ENCODE measurements around the gene GABRA1. TPM values are rescaled to one million over a fixed set of nuclear protein-coding genes. Genes with fewer than 3 reads are reported as not detected.

The GABRA1 gene
- total and polyA plus RNA-seq, 2 donors (not counting 3 experiments of a cell fraction or from before 2014, with no cell fraction given), result not detected

DNA sequence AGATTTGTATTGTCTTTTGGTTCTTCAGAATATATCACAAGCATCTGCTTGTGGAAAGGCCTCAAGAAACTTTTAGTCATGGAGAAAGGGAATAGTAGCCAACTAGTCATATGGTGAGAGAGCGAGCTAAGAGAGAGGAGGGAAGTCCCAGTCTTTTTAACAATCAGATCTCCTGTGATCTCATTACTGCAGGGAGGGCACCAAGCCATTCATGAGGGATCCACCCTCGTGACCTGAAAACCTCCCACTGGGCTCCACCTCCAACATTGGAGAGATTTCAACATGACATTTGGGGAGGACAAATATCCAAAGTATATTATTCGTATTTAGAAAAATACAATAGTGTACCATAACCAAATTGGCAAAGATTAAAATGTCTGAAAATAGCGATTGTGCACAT lies 99.0 kb downstream of the GABRA1 start:
- Histone ChIP-seq H3K9ac (replicated peaks; ENCODE audit: extremely low read depth, insufficient read depth, low read length) (no peak overlapping the region), H3K79me2 (ENCODE audit: control insufficient read depth, insufficient read depth, low read length) (no peaks in the 10 kb centered on the region), H3K4me1 (ENCODE audit: control insufficient read depth, extremely low read depth, insufficient read depth, low read length) (no peaks in the 10 kb centered on the region), H3K9me3 (replicated peaks; ENCODE audit: control insufficient read depth, insufficient read depth, low read length) (no peaks in the 10 kb centered on the region), H3K4me2 (ENCODE audit: insufficient read depth, low read length) (no peak overlapping the region), H2AFZ (ENCODE audit: low read depth, low read length) (no peak overlapping the region), H3K4me3 (replicated peaks in 1 of 3; ENCODE audit: insufficient read depth in 1 of 3, low read depth in 1 of 3, low read length in 3 of 3) (no peak overlapping the region), H4K20me1 (replicated peaks; ENCODE audit: control insufficient read depth, extremely low read depth, insufficient read depth, low read length) (no peaks in the 10 kb centered on the region), H3K9me1 (replicated peaks; ENCODE audit: control insufficient read depth, extremely low read depth, insufficient read depth, low read length) (no peaks in the 10 kb centered on the region), H3K27me3 (ENCODE audit: control insufficient read depth in 2 of 2, insufficient read depth in 2 of 2, low read length in 2 of 2) (no peaks in the 10 kb centered on the region), H3K36me3 (ENCODE audit: control insufficient read depth in 2 of 2, extremely low read depth in 1 of 2, insufficient read depth in 2 of 2, low read length in 2 of 2) (no peaks in the 10 kb centered on the region), H3K27ac (ENCODE audit: insufficient read depth, low read depth, low read length) (no peak overlapping the region)
- no peak for DNase-seq (ENCODE audit: low read depth, low spot score)
- POLR2A ChIA-PET, result no interaction called here
- dilution Hi-C loops (cut with MboI; ENCODE audit: extremely low pct_ligation_motif_present, low sequenced_read_pairs) (no loop called here), intact Hi-C loops (cut with micrococcal nuclease) (no loop called here)
- CTCF ChIA-PET, result no interaction called here
- BruUV-seq (replicated peaks), result no TSS peak
- no peak for FAIRE-seq
- TF ChIP-seq, protein P1, sequence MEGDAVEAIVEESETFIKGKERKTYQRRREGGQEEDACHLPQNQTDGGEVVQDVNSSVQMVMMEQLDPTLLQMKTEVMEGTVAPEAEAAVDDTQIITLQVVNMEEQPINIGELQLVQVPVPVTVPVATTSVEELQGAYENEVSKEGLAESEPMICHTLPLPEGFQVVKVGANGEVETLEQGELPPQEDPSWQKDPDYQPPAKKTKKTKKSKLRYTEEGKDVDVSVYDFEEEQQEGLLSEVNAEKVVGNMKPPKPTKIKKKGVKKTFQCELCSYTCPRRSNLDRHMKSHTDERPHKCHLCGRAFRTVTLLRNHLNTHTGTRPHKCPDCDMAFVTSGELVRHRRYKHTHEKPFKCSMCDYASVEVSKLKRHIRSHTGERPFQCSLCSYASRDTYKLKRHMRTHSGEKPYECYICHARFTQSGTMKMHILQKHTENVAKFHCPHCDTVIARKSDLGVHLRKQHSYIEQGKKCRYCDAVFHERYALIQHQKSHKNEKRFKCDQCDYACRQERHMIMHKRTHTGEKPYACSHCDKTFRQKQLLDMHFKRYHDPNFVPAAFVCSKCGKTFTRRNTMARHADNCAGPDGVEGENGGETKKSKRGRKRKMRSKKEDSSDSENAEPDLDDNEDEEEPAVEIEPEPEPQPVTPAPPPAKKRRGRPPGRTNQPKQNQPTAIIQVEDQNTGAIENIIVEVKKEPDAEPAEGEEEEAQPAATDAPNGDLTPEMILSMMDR (IDR thresholded peaks at IDR 0.05; ENCODE audit: extremely low read depth in 1 of 2, insufficient read depth in 1 of 2, low read depth in 1 of 2, low read length in 2 of 2), result no peak
- TF ChIP-seq MYC (IDR thresholded peaks at IDR 0.05; ENCODE audit: low read depth, low read length) (no peak), FOS (IDR thresholded peaks at IDR 0.05; ENCODE audit: borderline replicate concordance, insufficient read depth, low read length) (no peak), EZH2 (IDR thresholded peaks at IDR 0.05; ENCODE audit: borderline replicate concordance, low read depth, low read length, severe bottlenecking) (no peak), JUN (IDR thresholded peaks at IDR 0.05; ENCODE audit: borderline replicate concordance, insufficient read depth, insufficient read length, low read depth) (no peak), GATA2 (IDR thresholded peaks at IDR 0.05; ENCODE audit: insufficient read depth, insufficient read length, low read depth, low read length) (no peak), POLR2A (IDR thresholded peaks at IDR 0.05; ENCODE audit: low read depth, low read length) (no peak), POLR2AphosphoS5 (IDR thresholded peaks at IDR 0.05; ENCODE audit: insufficient read depth, low read depth, low read length) (no peak)
- TF ChIP-seq, protein P2, sequence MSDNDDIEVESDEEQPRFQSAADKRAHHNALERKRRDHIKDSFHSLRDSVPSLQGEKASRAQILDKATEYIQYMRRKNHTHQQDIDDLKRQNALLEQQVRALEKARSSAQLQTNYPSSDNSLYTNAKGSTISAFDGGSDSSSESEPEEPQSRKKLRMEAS (IDR thresholded peaks at IDR 0.05; ENCODE audit: insufficient read depth, insufficient read length), result no peak

Other genes starting within 250 kb of the GABRA1 start
- not detected in 2 replicates for gene GABRA6, start 162.4 kb upstream of the GABRA1 start, total RNA-seq
- not detected in 2 replicates for gene GABRA6, start 162.4 kb upstream of the GABRA1 start, polyA plus RNA-seq
- gene GABRG2, start 219.7 kb downstream of the GABRA1 start, total RNA-seq, result not detected in 2 replicates
- not detected in 2 replicates for gene GABRG2, start 219.7 kb downstream of the GABRA1 start, polyA plus RNA-seq

Measured in endothelial cell of umbilical vein (primary cell).